ENCODE data around the gene PAGR1. TPM values are rescaled to one million over a fixed set of nuclear protein-coding genes. Genes with fewer than 3 reads are reported as not detected.

Gene PAGR1
- total and polyA plus RNA-seq, 2 of the 8 experiments (the other 6 are each of a cell fraction or from before 2014, with no cell fraction given): 35.4 to 56.4 TPM

DNA sequence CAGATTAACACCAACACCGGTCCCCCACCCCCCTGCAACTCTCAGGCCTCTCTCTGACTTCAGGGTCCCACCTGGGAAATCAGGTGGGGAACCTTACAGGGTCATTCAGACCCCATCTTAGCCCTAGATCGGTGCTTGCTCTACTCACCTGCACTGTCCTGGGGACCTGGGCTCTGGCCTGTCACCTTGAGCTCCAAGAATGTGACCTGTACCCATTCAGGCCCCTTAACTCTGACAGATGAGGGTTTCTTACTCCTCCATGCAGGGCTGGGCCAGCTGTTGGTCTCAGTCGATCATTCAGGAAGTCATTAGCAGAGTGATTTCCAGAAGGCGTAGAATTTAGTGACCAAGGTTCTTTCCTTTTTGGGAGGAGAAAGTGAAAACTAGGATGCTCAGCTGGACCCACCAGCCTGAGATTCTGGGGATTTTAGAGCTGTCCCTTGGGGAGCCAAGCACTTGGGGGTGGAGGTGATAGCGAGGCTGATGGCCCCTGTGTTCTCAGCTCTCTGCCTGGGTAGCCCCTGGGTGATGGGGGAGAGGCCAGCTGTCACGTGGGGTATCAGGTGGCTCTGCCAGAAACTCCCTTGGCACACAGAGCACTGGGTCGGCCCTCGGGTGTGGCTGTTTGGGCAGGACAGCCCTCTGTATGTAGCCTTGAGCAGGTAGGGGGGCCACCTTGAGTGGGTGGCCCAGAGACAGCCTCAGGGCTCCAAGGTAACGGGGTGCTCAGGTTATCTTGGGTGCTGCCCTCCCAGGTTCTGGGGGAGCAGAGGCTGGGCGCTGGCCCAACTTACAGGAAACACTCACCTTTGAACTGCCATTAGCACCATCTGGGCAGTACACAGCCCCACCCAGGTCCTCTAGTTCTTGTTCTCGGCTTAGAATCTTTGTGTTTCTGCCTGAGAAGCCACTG, 5.0 kb downstream of the PAGR1 start (continued):
- no peak for TF ChIP-seq CHD7 (IDR thresholded peaks at IDR 0.05; ENCODE audit: insufficient replicate concordance, low read length)
- no peak for TF ChIP-seq CBX5 (IDR thresholded peaks at IDR 0.05; ENCODE audit: low read depth, low read length)
- TF ChIP-seq EGR1 (IDR thresholded peaks at IDR 0.05; ENCODE audit: borderline replicate concordance, low read depth, low read length): no peak
- TF ChIP-seq HDAC6 (IDR thresholded peaks at IDR 0.05; ENCODE audit: low read depth, low read length): no peak
- TF ChIP-seq SIX5 (IDR thresholded peaks at IDR 0.05; ENCODE audit: low read depth, low read length): no peak
- TF ChIP-seq BACH1 (IDR thresholded peaks at IDR 0.05; ENCODE audit: low read length): no peak
- TF ChIP-seq EP300 (IDR thresholded peaks at IDR 0.05; ENCODE audit: borderline replicate concordance in 1 of 2, low read depth in 2 of 2, low read length in 2 of 2): no peak
- no peak for TF ChIP-seq RAD21 (IDR thresholded peaks at IDR 0.05 in 1 of 2, conservative IDR thresholded peaks at IDR 0.05 in 1 of 2; ENCODE audit: low read depth in 2 of 2, low read length in 2 of 2)
